Mesenchymal stem cell (in vitro differentiated cells and primary cell): ENCODE measurements around the gene RNF168.
A peak's percentile ranks its signal among the peaks of the same experiment; 100 is the strongest.

ENCODE experiments used
- DNase-seq: peaks from one replicate; pipeline ENCODE4 v3.0.0-alpha.2; 2013
- H2AFZ ChIP-seq: one replicate; pipeline ENCODE4 v1.6.1; 2013; ENCODE audit warnings: low read depth, mild to moderate bottlenecking, control low read depth, inconsistent platforms, low read length, moderate library complexity
- H2AK5ac ChIP-seq: 2 replicates; pipeline ENCODE4 v1.6.1; 2013; ENCODE audit warnings: low read length, moderate library complexity, mild to moderate bottlenecking, inconsistent platforms; ENCODE audit not compliant: severe bottlenecking
- H2BK120ac ChIP-seq: one replicate; pipeline ENCODE4 v1.6.1; 2013; ENCODE audit warnings: low read depth, mild to moderate bottlenecking, inconsistent platforms, low read length, moderate library complexity
- H2BK12ac ChIP-seq, 2 experiments: one replicate each; pipeline ENCODE4 v1.6.1; 2013; ENCODE audit warnings: inconsistent platforms in 2 of 2, low read length in 2 of 2, mild to moderate bottlenecking in 2 of 2, moderate library complexity in 2 of 2, control low read depth in 1 of 2
- H2BK15ac ChIP-seq: one replicate; pipeline ENCODE4 v1.6.1; 2013; ENCODE audit warnings: mild to moderate bottlenecking, low read depth, inconsistent platforms; ENCODE audit not compliant: poor library complexity, severe bottlenecking
- H2BK5ac ChIP-seq: 2 replicates; pipeline ENCODE4 v1.6.1; 2013; ENCODE audit warnings: low read depth, mild to moderate bottlenecking, low read length, control low read depth, inconsistent platforms; ENCODE audit not compliant: poor library complexity, severe bottlenecking
- H3K14ac ChIP-seq, 2 experiments: one replicate each; pipeline ENCODE4 v1.6.1; 2013; ENCODE audit warnings: inconsistent platforms in 2 of 2, low read length in 2 of 2, control low read depth in 1 of 2, mild to moderate bottlenecking in 1 of 2, moderate library complexity in 1 of 2
- H3K18ac ChIP-seq, 2 experiments: one replicate each; pipeline ENCODE4 v1.6.1; 2013; ENCODE audit warnings: inconsistent platforms in 2 of 2, low read length in 2 of 2, control low read depth in 1 of 2, low read depth in 1 of 2, mild to moderate bottlenecking in 1 of 2
- H3K23ac ChIP-seq, 2 experiments: one replicate each; pipeline ENCODE4 v1.6.1; 2013; ENCODE audit warnings: inconsistent platforms in 2 of 2, low read length in 2 of 2, mild to moderate bottlenecking in 2 of 2, moderate library complexity in 2 of 2, control low read depth in 1 of 2
- H3K27ac ChIP-seq: 2 replicates; pipeline ENCODE4 v1.5.1; 2013; ENCODE audit warnings: mild to moderate bottlenecking, moderate library complexity, low read length, control low read depth, inconsistent platforms; ENCODE audit not compliant: poor library complexity, severe bottlenecking
- H3K27me3 ChIP-seq, 2 experiments: 2 replicates each; pipeline versions ENCODE4 v1.6.1 to v1.7.0; 2013; ENCODE audit warnings: low read length in 2 of 2, mild to moderate bottlenecking in 2 of 2, moderate library complexity in 2 of 2, control low read depth in 1 of 2, inconsistent platforms in 1 of 2; ENCODE audit not compliant: control insufficient read depth in 1 of 2, insufficient read depth in 1 of 2
- H3K36me3 ChIP-seq, 2 experiments: 2 replicates each; pipeline versions ENCODE4 v1.6.1 to v1.7.0; 2013; ENCODE audit warnings: low read length in 2 of 2, control low read depth in 1 of 2, inconsistent platforms in 1 of 2, low read depth in 1 of 2, mild to moderate bottlenecking in 1 of 2; ENCODE audit not compliant: insufficient read depth in 2 of 2, control insufficient read depth in 1 of 2
- H3K4ac ChIP-seq, 2 experiments: one replicate each; pipeline ENCODE4 v1.6.1; 2013; ENCODE audit warnings: inconsistent platforms in 2 of 2, low read length in 2 of 2, mild to moderate bottlenecking in 2 of 2, moderate library complexity in 2 of 2, control low read depth in 1 of 2, low read depth in 1 of 2
- H3K4me1 ChIP-seq: 2 replicates; pipeline ENCODE4 v1.6.1; 2013; ENCODE audit warnings: low read depth, low read length, control low read depth; ENCODE audit not compliant: control insufficient read depth, insufficient read depth
- H3K4me2 ChIP-seq: 2 replicates; pipeline ENCODE4 v1.6.1; 2013; ENCODE audit warnings: low read length, mild to moderate bottlenecking, inconsistent platforms; ENCODE audit not compliant: poor library complexity, severe bottlenecking
- H3K4me3 ChIP-seq, 2 experiments: 2 replicates each; pipeline versions ENCODE4 v1.5.1 to v1.7.0; 2013; ENCODE audit warnings: low read length in 2 of 2, mild to moderate bottlenecking in 2 of 2, control low read depth in 1 of 2, low read depth in 1 of 2; ENCODE audit not compliant: insufficient read depth in 1 of 2
- H3K79me1 ChIP-seq: replicated peaks from 2 replicates; pipeline ENCODE4 v1.6.1; 2013; ENCODE audit warnings: mild to moderate bottlenecking, control low read depth, low read length, inconsistent platforms; ENCODE audit not compliant: poor library complexity, severe bottlenecking
- H3K9ac ChIP-seq: 2 replicates; pipeline ENCODE4 v1.7.0; 2013; ENCODE audit warnings: mild to moderate bottlenecking, low read length, moderate library complexity
- H3K9me3 ChIP-seq: 2 replicates; pipeline ENCODE4 v1.7.0; 2013; ENCODE audit warnings: mild to moderate bottlenecking, low read length; ENCODE audit not compliant: control insufficient read depth
- H4K8ac ChIP-seq: one replicate; pipeline ENCODE4 v1.6.1; 2013; ENCODE audit warnings: inconsistent platforms, mild to moderate bottlenecking, low read length, moderate library complexity
- H4K91ac ChIP-seq: one replicate; pipeline ENCODE4 v1.6.1; 2013; ENCODE audit warnings: mild to moderate bottlenecking, low read length, inconsistent platforms
- WGBS: methylation state at CpG from one replicate; pipeline ENCODE4 v1.1.7; 2013; ENCODE audit warnings: mixed read lengths; 5-methylcytosine and 5-hydroxymethylcytosine counted together

Gene RNF168

DNA sequence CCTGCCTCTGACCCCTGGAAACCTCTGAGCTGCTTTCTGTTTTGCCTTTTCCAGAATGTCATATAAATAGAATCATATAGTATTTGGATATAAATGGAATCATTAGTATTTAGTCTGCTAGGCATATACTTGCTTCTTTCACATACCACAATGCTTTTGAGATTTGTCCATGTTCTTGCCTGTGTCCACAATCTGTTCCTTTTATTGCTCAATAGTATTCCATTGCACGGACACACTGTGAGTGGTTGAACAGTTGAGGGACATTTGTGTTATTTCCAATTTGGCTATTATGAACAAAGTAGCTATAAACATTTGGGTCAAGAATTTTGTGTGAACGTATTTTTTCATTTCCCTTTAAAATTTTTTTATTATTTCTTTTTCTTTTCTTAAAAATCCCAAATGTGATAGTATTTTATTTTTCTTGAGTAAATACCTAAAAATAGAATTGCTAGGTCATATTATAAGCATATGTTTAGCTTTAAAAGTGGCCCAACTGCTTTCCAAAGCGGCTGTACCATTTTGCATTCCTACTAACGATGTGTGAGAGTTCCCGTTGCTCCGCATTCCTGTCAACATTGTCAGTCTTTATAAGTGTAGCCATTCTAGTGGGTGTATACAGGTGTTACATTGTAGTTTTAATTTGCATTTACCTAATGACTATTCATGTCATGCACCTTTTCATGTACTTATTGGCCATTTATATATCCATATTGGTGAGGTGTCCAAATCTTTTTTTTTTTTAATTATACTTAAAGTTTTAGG lies 38.3 kb upstream of the RNF168 start:
- H2AFZ ChIP-seq, result no peak overlapping the region
- no peak overlapping the region for H3K9ac ChIP-seq
- H3K9me3 ChIP-seq, result no peaks in the 10 kb centered on the region
- no peak overlapping the region for H2BK12ac ChIP-seq
- H3K18ac ChIP-seq, result no peak overlapping the region
- no peak overlapping the region for H3K27ac ChIP-seq
- no peaks in the 10 kb centered on the region for H3K4me1 ChIP-seq
- H3K79me1 ChIP-seq, result no peaks in the 10 kb centered on the region
- no peak overlapping the region for H3K4me3 ChIP-seq
- no peak overlapping the region for H2BK5ac ChIP-seq
- 91% methylated on average over 4 of the region's 6 CpGs for WGBS
- no peak overlapping the region for H3K23ac ChIP-seq
- H3K14ac ChIP-seq, result no peak overlapping the region
- no peak overlapping the region for H3K4me2 ChIP-seq
- no peak overlapping the region for H2BK15ac ChIP-seq
- H2BK120ac ChIP-seq, result no peak overlapping the region
- H3K4ac ChIP-seq, result no peak overlapping the region
- DNase-seq, result no peak
- H2AK5ac ChIP-seq, result no peak overlapping the region
- H4K8ac ChIP-seq, result no peak overlapping the region
- no peak overlapping the region for H4K91ac ChIP-seq
- no peaks in the 10 kb centered on the region for H3K36me3 ChIP-seq
- H3K27me3 ChIP-seq, result peaks cover 0 to under 1% of the 10 kb centered on the region in 2 experiments

DNA sequence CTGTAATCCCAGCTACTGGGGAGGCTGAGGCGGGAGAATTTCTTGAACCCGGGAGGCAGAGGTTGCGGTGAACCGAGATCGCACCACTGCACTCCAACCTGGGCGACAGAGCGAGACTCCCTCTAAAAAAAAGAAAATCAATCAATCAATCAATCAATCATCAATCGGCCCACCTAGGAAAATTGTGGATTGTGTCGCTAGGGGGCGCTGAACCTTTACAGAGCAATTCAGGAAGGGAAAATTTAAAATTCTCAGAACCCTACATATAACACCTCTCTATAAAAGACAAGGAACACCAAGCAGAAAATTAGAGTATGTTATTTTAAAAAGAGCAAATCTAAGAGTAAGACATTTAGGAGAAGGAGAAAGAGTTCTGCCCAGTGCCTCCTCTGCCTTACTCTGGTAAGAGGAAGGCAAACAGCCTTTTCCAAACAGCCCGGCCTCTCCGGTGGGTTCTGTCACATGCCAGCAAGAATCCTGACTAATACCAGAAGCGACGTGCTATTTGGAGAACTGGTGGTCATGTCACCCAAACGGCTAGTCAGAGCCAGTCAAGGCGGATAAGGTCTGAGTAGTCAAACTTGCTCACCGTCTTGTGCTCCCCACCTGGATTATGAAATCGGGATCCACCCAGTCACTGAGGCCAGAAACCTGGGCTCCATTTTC lies 33.9 kb upstream of the RNF168 start:
- no peak overlapping the region for H3K23ac ChIP-seq
- no peaks in the 10 kb centered on the region for H3K79me1 ChIP-seq
- no peaks in the 10 kb centered on the region for H3K4me1 ChIP-seq
- no peak overlapping the region for H2AK5ac ChIP-seq
- no peak overlapping the region for H3K27ac ChIP-seq
- no peaks in the 10 kb centered on the region for H3K36me3 ChIP-seq
- 70% methylated on average over 10 of the region's 18 CpGs for WGBS
- H3K27me3 ChIP-seq, result peaks cover 0 to 3% of the 10 kb centered on the region in 2 experiments
- DNase-seq, result no peak
- no peak overlapping the region for H2BK12ac ChIP-seq
- H2AFZ ChIP-seq, result no peak overlapping the region
- H3K18ac ChIP-seq, result no peak overlapping the region
- H2BK5ac ChIP-seq, result no peak overlapping the region
- no peak overlapping the region for H3K14ac ChIP-seq
- no peak overlapping the region for H3K4me3 ChIP-seq
- H4K8ac ChIP-seq, result no peak overlapping the region
- no peak overlapping the region for H4K91ac ChIP-seq
- no peak overlapping the region for H3K4ac ChIP-seq
- no peak overlapping the region for H3K4me2 ChIP-seq
- no peak overlapping the region for H2BK15ac ChIP-seq
- no peaks in the 10 kb centered on the region for H3K9me3 ChIP-seq
- H3K9ac ChIP-seq, result peak overlapping the region; percentile 38
- no peak overlapping the region for H2BK120ac ChIP-seq

DNA sequence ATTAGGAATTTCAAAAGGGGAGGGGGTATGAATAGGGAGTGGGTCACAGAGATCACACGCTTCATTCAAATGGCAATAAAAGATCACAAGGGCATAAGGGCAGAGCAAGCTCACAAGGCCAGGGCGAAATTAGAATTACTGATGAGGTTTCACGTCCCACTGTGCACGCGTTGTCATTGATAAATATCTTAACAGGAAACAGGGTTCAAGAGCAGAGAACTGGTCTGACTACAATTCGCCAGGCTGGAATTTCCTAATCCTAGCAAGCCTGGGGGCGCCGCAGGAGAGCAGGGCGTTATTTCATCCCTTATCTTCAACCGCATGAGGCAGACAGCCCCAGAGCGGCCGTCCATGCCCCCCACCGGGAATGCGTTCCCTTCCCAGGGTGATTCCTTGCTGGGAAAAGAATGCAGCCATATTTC lies 29.7 kb upstream of the RNF168 start:
- Histone ChIP-seq H2AK5ac (no peak overlapping the region), H3K79me1 (no peaks in the 10 kb centered on the region), H3K27me3 (peaks cover 0 to 3% of the 10 kb centered on the region in 2 experiments), H2BK15ac (no peak overlapping the region), H3K18ac (no peak overlapping the region), H2AFZ (no peak overlapping the region), H3K9ac (no peak overlapping the region), H2BK120ac (no peak overlapping the region), H3K4me3 (no peak overlapping the region), H3K14ac (no peak overlapping the region), H3K36me3 (no peaks in the 10 kb centered on the region), H3K4me1 (peaks cover 3% of the 10 kb centered on the region), H3K27ac (no peak overlapping the region), H3K23ac (no peak overlapping the region), H3K4me2 (peak overlapping the region; percentile 29), H4K91ac (no peak overlapping the region), H2BK5ac (no peak overlapping the region), H3K4ac (no peak overlapping the region), H3K9me3 (no peaks in the 10 kb centered on the region), H4K8ac (no peak overlapping the region), H2BK12ac (no peak overlapping the region)
- DNase-seq, result no peak
- WGBS, result 53% methylated on average over 14 of the region's 14 CpGs

DNA sequence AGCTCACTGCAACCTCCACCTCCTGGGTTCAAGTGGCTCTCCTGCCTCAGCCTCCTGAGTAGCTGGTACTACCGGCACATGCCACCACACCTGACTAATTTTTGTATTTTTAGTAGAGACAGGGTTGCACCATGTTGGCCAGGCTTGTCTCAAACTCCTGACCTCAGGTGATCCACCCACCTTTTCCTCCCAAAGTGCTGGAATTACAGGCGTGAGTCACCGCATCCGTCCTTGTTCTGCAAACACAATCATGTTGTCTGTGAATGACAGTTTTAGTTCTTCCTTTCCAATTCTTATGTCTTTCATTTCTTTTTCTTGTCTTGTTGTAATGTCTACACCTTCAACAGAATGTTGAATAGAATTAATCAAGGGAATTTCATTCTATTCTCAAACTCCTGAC lies 27.9 kb upstream of the RNF168 start:
- Histone ChIP-seq H2AFZ (no peak overlapping the region), H3K4me2 (no peak overlapping the region), H2BK120ac (no peak overlapping the region), H3K4me3 (no peak overlapping the region), H3K79me1 (no peaks in the 10 kb centered on the region), H2AK5ac (no peak overlapping the region), H3K14ac (no peak overlapping the region), H4K91ac (no peak overlapping the region), H3K9me3 (no peaks in the 10 kb centered on the region), H3K4ac (no peak overlapping the region), H2BK12ac (no peak overlapping the region), H3K36me3 (no peaks in the 10 kb centered on the region), H2BK15ac (no peak overlapping the region), H3K27ac (no peak overlapping the region), H3K27me3 (peaks cover 0 to 3% of the 10 kb centered on the region in 2 experiments), H3K18ac (no peak overlapping the region), H4K8ac (no peak overlapping the region), H3K9ac (no peak overlapping the region), H3K23ac (no peak overlapping the region), H2BK5ac (no peak overlapping the region), H3K4me1 (peaks cover 3% of the 10 kb centered on the region)
- no CpG with 5 or more reads among the region's 4 CpGs for WGBS
- no peak for DNase-seq
